T-cell (primary cell): ENCODE data around the gene C15orf39. TPM values are rescaled to one million over a fixed set of nuclear protein-coding genes. Genes with fewer than 3 reads are reported as not detected.

ENCODE experiments used
- ATAC-seq, 4 experiments: fragments of 200-7000 bp in 3 of 4; fragments of 150-1000 bp in 1 of 4; cut with Tn5 transposase; replicated peaks in 1 of 4; 1 replicate in 3 of 4; 2 replicates in 1 of 4; pipeline ENCODE4 v1.10.0; 2021; ENCODE audit warnings: moderate library complexity in 3 of 4, mild to moderate bottlenecking in 2 of 4, moderate number of reproducible peaks in 1 of 4
- CTCF ChIA-PET, 2 donors: fragments of 300-600 bp; sonication (Branson Sonifier 250); formaldehyde crosslinking; loops; one replicate each; lab custom pipeline; 2022; ENCODE audit warnings: antibody characterized with exemption in 2 of 2; lab: Charles Lee
- POLR2A ChIA-PET, 2 donors: fragments of 300-600 bp; sonication (Branson Sonifier 250); formaldehyde crosslinking; loops; one replicate each; lab custom pipeline; 2022; ENCODE audit warnings: antibody characterized with exemption in 2 of 2; lab: Charles Lee
- DNase-seq, 35 experiments: peaks; one replicate each; pipeline versions ENCODE4 v3.0.0 to v3.0.0-alpha.2; 2013 to 2023
- H3K27ac ChIP-seq: one replicate; pipeline ENCODE4 v1.5.1; 2013; ENCODE audit warnings: low read length
- H3K27me3 ChIP-seq, 2 experiments: replicated peaks in 1 of 2; 1 replicate in 1 of 2; 2 replicates in 1 of 2; pipeline versions ENCODE4 v1.6.1 to v1.7.0; 2013; ENCODE audit warnings: low read length in 1 of 2, mixed read lengths in 1 of 2; ENCODE audit not compliant: control insufficient read depth in 2 of 2, insufficient read depth in 2 of 2; ENCODE audit errors: extremely low read depth in 1 of 2
- H3K36me3 ChIP-seq, 2 donors: 1 replicate in 1 of 2; 2 replicates in 1 of 2; pipeline versions ENCODE4 v1.6.1 to v1.7.0; 2013; ENCODE audit warnings: low read length in 1 of 2; ENCODE audit not compliant: control insufficient read depth in 2 of 2, insufficient read depth in 1 of 2; ENCODE audit errors: extremely low read depth in 1 of 2
- H3K4me1 ChIP-seq, 2 experiments: 1 replicate in 1 of 2; 2 replicates in 1 of 2; pipeline versions ENCODE4 v1.6.1 to v1.7.0; 2013; ENCODE audit warnings: low read length in 2 of 2, mixed read lengths in 1 of 2; ENCODE audit not compliant: insufficient read depth in 2 of 2, control insufficient read depth in 1 of 2; ENCODE audit errors: extremely low read depth in 1 of 2
- H3K4me3 ChIP-seq, 2 donors: 1 replicate in 1 of 2; 2 replicates in 1 of 2; pipeline versions ENCODE4 v1.5.1 to v1.7.0; 2013; ENCODE audit warnings: mild to moderate bottlenecking in 2 of 2, low read length in 1 of 2, moderate library complexity in 1 of 2; ENCODE audit not compliant: control insufficient read depth in 1 of 2; ENCODE audit errors: extremely low read depth in 1 of 2
- H3K9me3 ChIP-seq: 2 replicates; pipeline ENCODE4 v1.7.0; 2013
- H3K27ac Mint-ChIP-seq, 2 donors: one replicate each; pipeline ENCODE4 v1.8.0; 2020 to 2021; ENCODE audit warnings: mild to moderate bottlenecking in 2 of 2, mixed read lengths in 2 of 2
- H3K27me3 Mint-ChIP-seq, 2 donors: one replicate each; pipeline ENCODE4 v1.8.0; 2021 to 2022; ENCODE audit warnings: mixed read lengths in 2 of 2
- H3K36me3 Mint-ChIP-seq: one replicate; pipeline ENCODE4 v1.8.0; 2021; ENCODE audit warnings: mixed read lengths
- H3K4me1 Mint-ChIP-seq, 3 donors: one replicate each; pipeline ENCODE4 v1.8.0; 2020 to 2022; ENCODE audit warnings: mixed read lengths in 3 of 3, mild to moderate bottlenecking in 1 of 3
- H3K4me3 Mint-ChIP-seq, 3 donors: one replicate each; pipeline ENCODE4 v1.8.0; 2020 to 2022; ENCODE audit warnings: mild to moderate bottlenecking in 3 of 3, mixed read lengths in 3 of 3, moderate library complexity in 3 of 3
- H3K9me3 Mint-ChIP-seq, 3 donors: one replicate each; pipeline ENCODE4 v1.8.0; 2020 to 2022; ENCODE audit warnings: mixed read lengths in 3 of 3
- WGBS: methylation state at CpG from one replicate; pipeline ENCODE4 v1.1.5; 2013; ENCODE audit warnings: missing lambda C conversion rate; ENCODE audit not compliant: insufficient coverage; 5-methylcytosine and 5-hydroxymethylcytosine counted together
- total RNA-seq, 35 experiments: library from RNA in 6 of 35; stranded (reverse) in 6 of 35; fragments of 120-200 nt in 1 of 35; gene quantifications; one replicate each; pipeline versions ENCODE4 v1.2.1 to v1.2.4 and lab custom pipeline; 2013 to 2026

Gene C15orf39
- total RNA-seq, 5 donors from 2014 or later (not counting 1 experiment from before 2014, with no cell fraction given), result 25.2 to 40.3 (median 37.8) TPM

DNA sequence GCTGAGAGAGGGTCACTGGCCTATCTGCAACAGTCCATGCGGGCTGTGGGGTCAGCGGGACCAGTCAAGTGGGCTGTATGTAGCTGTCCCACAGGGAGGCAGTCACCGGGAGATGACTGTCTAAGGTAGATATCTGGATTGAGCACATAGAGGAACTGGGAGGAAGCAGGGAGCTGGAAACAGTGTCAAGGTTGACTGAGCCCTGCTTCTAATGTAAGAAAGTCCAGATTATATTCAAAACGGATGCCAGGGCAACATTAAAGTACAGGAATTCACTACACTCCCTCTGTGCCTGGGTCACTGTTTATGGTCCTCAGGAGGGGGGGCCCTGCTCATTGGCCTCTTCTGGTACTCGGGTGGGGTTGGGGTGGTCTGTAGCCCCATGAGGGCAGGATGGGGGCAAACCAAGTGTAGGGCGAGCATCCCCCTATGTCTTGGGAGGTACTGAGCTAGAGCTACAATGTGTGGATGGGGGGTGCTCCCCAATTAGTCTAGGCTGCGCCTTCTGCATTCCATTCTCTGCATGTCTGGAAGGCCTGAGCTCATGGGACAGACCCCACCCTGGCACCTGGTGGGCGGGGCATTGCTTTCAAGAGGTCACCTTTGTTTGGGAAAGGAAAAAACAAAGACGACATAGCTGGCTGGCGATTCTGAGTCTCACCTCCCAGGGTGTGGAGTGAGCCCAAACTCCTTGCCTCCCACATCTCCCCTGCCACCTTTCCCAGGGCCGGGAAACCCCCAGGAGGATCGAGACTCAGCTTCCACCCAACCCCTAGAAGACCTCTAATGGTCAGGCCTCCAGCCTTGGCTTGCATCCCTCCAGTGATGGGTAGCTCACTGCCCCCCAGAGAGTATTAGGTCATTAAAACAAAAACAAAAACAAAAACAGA is 45.1 kb upstream of the C15orf39 start:
- POLR2A ChIA-PET, result no interaction called here
- Mint-ChIP-seq H3K9me3 (no peaks in the 10 kb centered on the region), H3K36me3 (no peaks in the 10 kb centered on the region), H3K4me1 (peaks cover 0 to 10% (median 2%) of the 10 kb centered on the region in 3 donors), H3K27me3 (no peaks in the 10 kb centered on the region), H3K27ac (no peak overlapping the region), H3K4me3 (no peak overlapping the region)
- Histone ChIP-seq H3K9me3 (no peaks in the 10 kb centered on the region), H3K27me3 (peaks cover 0 to 7% of the 10 kb centered on the region in 2 experiments), H3K36me3 (no peaks in the 10 kb centered on the region), H3K27ac (no peak overlapping the region), H3K4me3 (no peak overlapping the region), H3K4me1 (peaks cover 0 to 4% of the 10 kb centered on the region in 2 experiments)
- DNase-seq (no peak), ATAC-seq (no peak)
- whole genome bisulfite sequencing, result 88% methylated on average over 4 of the region's 12 CpGs
- CTCF ChIA-PET, result interaction anchor here in 1 of 2 donors (0.6 kb wide), 1 partner anchor 835 kb away, joined by 5 read pairs; no protein-coding TSS in a partner anchor

DNA sequence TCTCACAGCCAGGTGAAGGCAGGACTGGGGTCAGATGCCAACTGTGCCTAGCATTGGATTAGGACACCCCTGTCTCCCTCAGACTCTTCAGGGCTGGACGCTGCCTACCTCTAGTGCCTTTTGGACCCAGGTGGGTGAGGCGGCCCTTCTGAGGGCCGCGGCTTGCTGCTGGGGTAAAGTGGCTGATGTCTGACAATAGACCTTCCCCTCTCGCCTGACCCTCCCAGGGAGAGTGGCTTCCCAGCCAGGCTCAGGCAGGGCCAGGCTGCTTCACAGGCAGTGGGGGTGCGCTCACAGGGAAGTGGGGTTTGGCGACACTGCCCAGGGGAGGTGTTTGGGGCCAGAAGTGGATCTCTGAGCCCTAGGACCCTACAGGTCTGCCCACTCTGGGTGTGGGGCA is 43.3 kb upstream of the C15orf39 start:
- H3K4me1 ChIP-seq, result peaks cover 0 to 3% of the 10 kb centered on the region in 2 experiments
- no peaks in the 10 kb centered on the region for H3K36me3 ChIP-seq
- no peak for DNase-seq
- H3K27me3 Mint-ChIP-seq, result no peaks in the 10 kb centered on the region
- peaks cover 0 to 5% (median 2%) of the 10 kb centered on the region in 3 donors for H3K4me1 Mint-ChIP-seq
- no peak overlapping the region for H3K27ac ChIP-seq
- peaks cover 0 to 7% of the 10 kb centered on the region in 2 experiments for H3K27me3 ChIP-seq
- no peak overlapping the region for H3K27ac Mint-ChIP-seq
- WGBS, result 91% methylated on average over 3 of the region's 7 CpGs
- no peak for ATAC-seq
- no peaks in the 10 kb centered on the region for H3K9me3 Mint-ChIP-seq
- H3K36me3 Mint-ChIP-seq, result no peaks in the 10 kb centered on the region
- H3K4me3 ChIP-seq, result no peak overlapping the region
- ChIA-PET CTCF (no interaction called here), POLR2A (no interaction called here)
- no peak overlapping the region for H3K4me3 Mint-ChIP-seq
- no peaks in the 10 kb centered on the region for H3K9me3 ChIP-seq

DNA sequence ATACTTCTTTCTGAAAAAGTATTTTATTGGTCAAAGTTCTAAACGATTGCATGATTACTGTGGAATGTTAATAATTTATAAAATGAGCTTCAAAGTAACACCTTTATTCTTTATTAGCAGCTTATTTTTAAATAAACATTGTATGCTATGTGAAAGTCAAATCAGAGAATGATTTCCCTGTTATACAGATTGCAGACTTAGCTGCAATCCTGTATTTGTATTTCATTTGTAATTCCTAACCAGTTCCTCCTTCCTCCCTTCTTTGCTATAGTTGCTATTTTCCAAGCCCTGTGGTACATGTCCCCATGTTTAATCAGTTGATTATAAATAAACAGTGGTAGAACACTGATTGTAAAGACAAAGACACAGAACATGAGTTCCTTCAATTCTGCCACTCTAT is 42.4 kb upstream of the C15orf39 start:
- Mint-ChIP-seq H3K4me1 (no peaks in the 10 kb centered on the region), H3K27me3 (no peaks in the 10 kb centered on the region), H3K36me3 (no peaks in the 10 kb centered on the region), H3K4me3 (no peak overlapping the region), H3K9me3 (no peaks in the 10 kb centered on the region), H3K27ac (no peak overlapping the region)
- Histone ChIP-seq H3K27ac (no peak overlapping the region), H3K27me3 (peaks cover 0 to 7% of the 10 kb centered on the region in 2 experiments), H3K36me3 (no peaks in the 10 kb centered on the region), H3K4me1 (no peaks in the 10 kb centered on the region), H3K9me3 (no peaks in the 10 kb centered on the region), H3K4me3 (no peak overlapping the region)
- POLR2A ChIA-PET, result no interaction called here
- no CpG with 5 or more reads among the region's 1 CpG for whole genome bisulfite sequencing
- DNase-seq (no peak), ATAC-seq (no peak)
- CTCF ChIA-PET, result interaction anchor here in 1 of 2 donors (0.8 kb wide), 1 partner anchor 148 kb away, joined by 3 read pairs; no protein-coding TSS in a partner anchor

DNA sequence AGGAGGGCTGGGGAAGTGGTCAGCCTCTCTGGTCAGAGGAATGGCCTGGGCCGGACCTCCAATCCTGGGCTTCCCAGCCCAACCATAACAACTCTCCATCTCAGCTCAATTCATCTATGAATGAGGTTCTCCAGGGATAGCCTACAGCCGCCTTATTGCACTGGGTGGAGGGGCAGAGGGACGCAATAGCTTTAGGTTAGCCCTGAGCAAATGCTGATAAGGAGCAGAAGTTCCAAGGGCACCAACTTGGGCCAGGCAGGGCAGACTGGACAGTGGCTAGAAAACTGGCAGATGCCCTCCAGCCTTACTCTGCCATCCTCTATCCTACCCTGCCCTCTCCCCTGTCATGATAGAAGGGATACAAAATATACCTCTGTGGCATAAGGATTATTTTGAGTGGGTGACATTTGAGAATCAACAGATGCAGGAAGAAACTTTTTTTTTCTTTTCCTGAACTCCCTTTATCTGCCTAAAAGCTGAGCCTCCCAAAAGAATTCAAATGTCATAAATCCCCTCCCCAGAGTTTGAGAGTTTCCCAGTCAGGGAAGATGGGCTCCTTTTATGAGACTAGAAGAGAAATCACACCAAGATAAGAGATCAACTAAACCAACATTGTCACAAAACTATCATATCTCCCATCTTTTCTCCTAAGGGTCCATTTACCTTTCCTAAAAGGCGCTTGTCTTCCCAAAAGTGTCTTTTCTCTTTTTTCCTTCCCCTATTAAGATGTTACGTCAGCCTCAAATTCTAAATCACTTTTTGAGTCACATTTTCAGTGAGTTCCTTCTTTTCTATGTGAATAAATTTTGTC is 40.4 kb upstream of the C15orf39 start:
- no peaks in the 10 kb centered on the region for H3K4me1 ChIP-seq
- DNase-seq (no peak), ATAC-seq (no peak)
- Mint-ChIP-seq H3K27ac (no peak overlapping the region), H3K4me3 (no peak overlapping the region), H3K9me3 (no peaks in the 10 kb centered on the region), H3K4me1 (no peaks in the 10 kb centered on the region), H3K27me3 (no peaks in the 10 kb centered on the region), H3K36me3 (no peaks in the 10 kb centered on the region)
- no peaks in the 10 kb centered on the region for H3K36me3 ChIP-seq
- no peaks in the 10 kb centered on the region for H3K9me3 ChIP-seq
- POLR2A ChIA-PET, result no interaction called here
- no peak overlapping the region for H3K27ac ChIP-seq
- CTCF ChIA-PET, result no interaction called here
- no peaks in the 10 kb centered on the region for H3K27me3 ChIP-seq
- 100% methylated on average over 2 of the region's 5 CpGs for WGBS
- H3K4me3 ChIP-seq, result no peak overlapping the region

DNA sequence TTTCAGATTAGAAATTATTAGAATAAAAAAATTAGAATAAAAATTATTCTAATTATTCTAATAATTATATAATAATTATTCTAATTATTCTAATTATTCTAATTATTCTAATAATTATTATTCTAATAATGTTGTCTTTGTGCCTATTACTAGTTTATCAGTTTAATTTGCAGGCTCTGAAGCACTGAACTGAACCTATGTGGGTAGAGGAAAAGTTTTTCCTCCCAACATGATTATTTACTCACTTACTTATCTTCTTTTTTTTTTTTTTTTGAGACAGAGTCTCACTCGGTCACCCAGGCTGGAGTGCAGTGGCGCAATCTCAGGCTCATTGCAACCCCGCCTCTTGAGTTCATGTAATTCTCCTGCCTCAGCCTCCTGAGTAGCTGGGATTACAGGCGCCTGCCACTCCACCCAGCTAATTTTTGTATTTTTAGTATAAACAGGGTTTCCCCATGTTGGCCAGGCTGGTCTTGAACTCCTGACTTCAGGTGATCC is 39.7 kb upstream of the C15orf39 start:
- no CpG with 5 or more reads among the region's 4 CpGs for WGBS
- POLR2A ChIA-PET, result no interaction called here
- Histone ChIP-seq H3K27me3 (no peaks in the 10 kb centered on the region), H3K9me3 (no peaks in the 10 kb centered on the region), H3K4me3 (no peak overlapping the region), H3K27ac (no peak overlapping the region), H3K36me3 (no peaks in the 10 kb centered on the region), H3K4me1 (no peaks in the 10 kb centered on the region)
- Mint-ChIP-seq H3K27ac (no peak overlapping the region), H3K36me3 (no peaks in the 10 kb centered on the region), H3K4me1 (no peaks in the 10 kb centered on the region), H3K9me3 (no peaks in the 10 kb centered on the region), H3K27me3 (no peaks in the 10 kb centered on the region), H3K4me3 (no peak overlapping the region)
- ATAC-seq (no peak), DNase-seq (no peak)
- CTCF ChIA-PET, result no interaction called here

DNA sequence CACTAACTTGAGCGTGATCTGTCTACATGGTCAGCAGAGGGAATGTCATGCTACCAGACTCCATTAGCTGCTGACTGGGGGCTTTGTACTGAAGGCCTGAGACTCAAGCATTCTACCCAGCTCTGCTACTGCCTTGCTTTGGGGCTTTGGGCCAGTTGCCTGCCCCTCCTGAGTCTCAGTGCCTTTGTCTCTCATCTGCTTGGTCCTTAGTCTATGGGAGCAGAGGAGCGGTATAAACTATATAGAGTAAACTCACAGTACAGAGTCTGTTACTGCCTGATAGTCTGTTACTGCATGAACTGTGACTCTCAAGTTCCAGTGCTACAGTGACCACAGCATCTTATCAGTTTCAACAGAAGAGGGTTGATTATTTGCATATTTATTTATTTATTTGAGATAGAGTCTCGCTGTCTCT is 38.5 kb upstream of the C15orf39 start:
- no peak for DNase-seq
- H3K4me3 ChIP-seq, result no peak overlapping the region
- Mint-ChIP-seq H3K36me3 (no peaks in the 10 kb centered on the region), H3K4me3 (no peak overlapping the region), H3K27ac (no peak overlapping the region), H3K4me1 (peaks cover 0 to 5% (median 0%) of the 10 kb centered on the region in 3 donors), H3K9me3 (no peaks in the 10 kb centered on the region), H3K27me3 (no peaks in the 10 kb centered on the region)
- no peaks in the 10 kb centered on the region for H3K9me3 ChIP-seq
- H3K27ac ChIP-seq, result no peak overlapping the region
- CTCF ChIA-PET, result no interaction called here
- no peaks in the 10 kb centered on the region for H3K36me3 ChIP-seq
- no CpG with 5 or more reads among the region's 3 CpGs for WGBS
- no peak for ATAC-seq
- POLR2A ChIA-PET, result no interaction called here
- H3K4me1 ChIP-seq, result no peaks in the 10 kb centered on the region
- no peaks in the 10 kb centered on the region for H3K27me3 ChIP-seq
